Epidermal melanocyte (primary cell): ENCODE data around the gene L3MBTL4.
"Not testable (repeated sequence)": the region's sequence is repeated elsewhere in the genome, so short reads cannot be mapped to it uniquely, and the experiment has no call there.

Experiments
- DNase-seq: peaks from one replicate; pipeline ENCODE4 v3.0.0; 2011; ENCODE audit warnings: low spot score; ENCODE audit not compliant: insufficient read length

Gene L3MBTL4

DNA sequence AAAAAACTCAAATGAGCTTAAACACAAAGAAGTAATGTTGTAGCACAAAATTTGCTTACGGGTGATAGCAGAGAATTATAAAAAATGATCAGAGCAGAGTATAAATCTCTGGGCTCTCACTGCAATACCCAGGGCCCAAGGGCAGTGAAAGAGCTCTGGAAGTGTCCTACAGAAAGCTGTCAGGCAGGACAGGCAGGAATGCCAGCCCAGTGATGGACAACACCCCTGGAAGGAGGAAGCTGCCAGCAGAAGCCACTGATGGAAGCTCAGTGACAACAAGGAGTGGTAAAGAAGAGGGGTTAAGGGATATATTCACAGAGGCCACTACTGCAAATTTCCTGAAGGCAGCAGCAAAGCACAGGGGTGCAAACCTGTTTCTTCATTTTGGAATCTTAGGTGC, 214.9 kb downstream of the L3MBTL4 start:
- no peak for DNase-seq

DNA sequence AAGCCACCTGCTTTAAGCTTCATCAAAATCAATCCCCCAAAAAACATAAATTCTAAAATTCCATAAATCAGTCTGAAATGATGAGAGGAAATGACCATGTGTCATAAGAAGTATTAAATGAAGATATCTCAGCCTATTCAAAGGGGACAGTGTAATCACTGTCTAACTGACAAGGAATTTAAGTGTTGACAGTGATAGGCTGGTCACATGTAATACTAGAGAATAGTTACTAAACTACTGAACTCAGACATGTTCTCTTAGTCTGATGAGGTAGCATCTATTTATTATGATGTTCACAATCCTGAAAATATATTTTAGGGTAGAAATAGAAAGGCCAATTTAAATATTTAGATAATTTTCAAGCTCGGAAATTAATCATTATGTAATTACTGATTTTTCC, 216.1 kb downstream of the L3MBTL4 start:
- DNase-seq, result no peak

DNA sequence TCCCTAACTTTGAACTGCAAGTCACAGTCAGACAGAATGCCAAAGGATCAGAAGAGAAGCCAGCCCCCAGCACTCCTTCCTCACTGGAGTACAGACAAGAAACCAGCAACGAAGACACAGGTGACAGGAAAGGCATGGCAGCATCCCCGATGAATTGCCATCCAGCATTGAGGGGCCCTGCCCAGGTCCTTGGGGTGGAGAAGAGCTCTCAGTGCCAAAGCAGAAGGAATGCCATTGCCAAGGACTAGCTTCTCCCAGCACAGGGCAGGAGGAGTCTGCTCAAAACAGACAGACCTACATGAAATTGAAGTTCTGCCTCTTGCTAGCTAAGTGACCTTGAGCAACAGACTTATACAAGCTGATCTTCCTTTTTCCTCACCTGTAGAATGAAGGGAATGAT, 220.1 kb downstream of the L3MBTL4 start:
- DNase-seq, result no peak

DNA sequence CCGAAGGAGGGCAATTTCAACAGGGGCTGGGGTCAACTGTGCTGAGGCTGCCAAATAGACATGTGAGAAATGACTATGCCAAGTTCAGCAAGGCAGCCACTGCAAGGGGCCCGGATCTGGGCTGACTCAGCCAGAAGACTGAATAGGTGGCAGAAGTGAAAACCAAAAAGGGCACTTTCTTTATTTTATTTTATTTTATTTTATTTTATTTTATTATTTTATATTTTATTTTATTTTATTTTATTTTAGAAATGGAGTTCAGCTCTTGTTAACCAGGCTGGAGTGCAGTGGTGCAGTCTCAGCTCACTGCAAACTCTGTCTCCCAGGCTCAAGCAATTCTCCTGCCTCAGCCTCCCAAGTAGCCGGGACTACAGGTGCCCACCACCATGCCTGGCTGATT, 228.9 kb downstream of the L3MBTL4 start:
- DNase-seq, result not testable (repeated sequence)

- no peak for DNase-seq
These were observed 239.5 kb downstream of the L3MBTL4 start for GRCh38 chr18:6174983-6175745.

- no peak for DNase-seq
These were observed 244.1 kb downstream of the L3MBTL4 start for GRCh38 chr18:6170604-6171003.

GRCh38 chr18:6161549-6161948, 253.2 kb downstream of the L3MBTL4 start:
- no peak for DNase-seq

DNA sequence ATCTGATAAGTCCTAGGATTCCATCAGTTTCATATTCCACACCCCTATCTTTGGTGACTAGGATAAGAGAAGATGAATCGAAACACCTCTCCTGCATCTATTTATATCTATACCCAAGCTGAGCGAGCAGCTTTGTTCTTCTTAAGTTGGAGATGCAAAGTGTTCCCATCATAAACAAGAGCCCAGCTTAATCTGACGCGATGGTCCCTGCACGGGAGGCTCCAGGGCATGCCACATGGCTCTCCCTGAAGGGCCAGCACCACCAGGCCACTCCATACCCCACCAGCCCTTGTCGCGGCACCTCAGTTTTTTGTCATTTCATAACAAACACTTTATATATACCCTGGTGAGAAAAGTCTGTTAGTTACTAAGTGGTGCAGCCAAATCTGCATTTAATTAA, 255.3 kb downstream of the L3MBTL4 start:
- DNase-seq, result no peak

DNA sequence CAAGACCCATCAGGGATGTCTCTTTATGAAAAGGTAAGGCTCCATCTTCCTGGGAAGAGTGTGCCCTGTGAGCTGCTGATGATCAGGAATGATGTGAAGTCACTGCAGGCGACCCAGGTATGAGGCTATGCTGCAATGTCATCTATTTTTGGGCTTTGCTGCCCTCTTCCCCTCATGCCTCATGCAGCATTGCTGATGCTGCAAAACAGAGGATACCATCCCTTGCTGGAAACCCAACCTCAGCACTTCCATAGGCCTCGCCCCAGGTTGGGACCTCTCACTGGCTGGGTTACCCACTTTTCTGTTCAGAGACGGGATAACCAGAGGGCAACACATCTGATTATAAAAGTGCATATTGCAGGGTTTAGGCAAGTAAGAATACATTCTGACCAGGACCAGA, 255.8 kb downstream of the L3MBTL4 start:
- no peak for DNase-seq

DNA sequence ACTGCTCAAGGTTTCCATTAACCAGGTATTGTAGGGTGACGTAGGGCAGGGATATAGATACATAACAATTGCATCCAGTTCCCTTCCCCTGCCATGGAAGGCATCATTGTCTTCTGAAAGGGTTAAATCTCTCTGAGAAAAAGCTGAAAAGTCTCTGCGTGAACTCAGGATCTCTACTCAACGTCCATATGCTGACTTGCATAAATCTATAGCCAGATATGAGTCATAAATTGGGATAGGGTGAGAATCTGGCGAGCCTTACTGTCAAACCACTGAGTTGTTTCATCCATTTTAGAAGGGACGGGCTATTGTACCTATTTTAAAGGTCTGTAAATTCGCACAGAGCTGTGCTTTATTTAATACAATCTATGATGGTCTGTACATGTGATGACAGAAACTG, 258.3 kb downstream of the L3MBTL4 start:
- no peak for DNase-seq

- no peak for DNase-seq
These were observed 259.0 kb downstream of the L3MBTL4 start for GRCh38 chr18:6155707-6156106.

DNA sequence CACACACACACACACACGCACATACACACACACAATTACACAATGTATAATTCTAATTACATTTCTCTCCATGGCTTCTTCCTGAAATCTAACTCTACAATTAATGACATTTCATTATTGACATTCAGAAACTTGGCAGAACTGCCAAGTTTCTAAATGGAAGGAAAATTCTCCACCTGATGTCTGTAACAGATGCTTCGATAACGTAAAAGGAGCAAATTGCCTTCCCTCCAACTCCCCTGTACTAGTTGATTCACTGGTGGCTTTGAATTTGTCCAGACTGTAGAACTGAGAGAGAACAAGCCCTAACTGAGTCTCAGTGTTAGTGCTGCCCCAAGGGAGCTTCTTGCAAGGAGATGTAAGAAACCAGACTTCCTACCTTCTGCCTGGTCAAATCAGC, 264.3 kb downstream of the L3MBTL4 start:
- DNase-seq, result no peak

DNA sequence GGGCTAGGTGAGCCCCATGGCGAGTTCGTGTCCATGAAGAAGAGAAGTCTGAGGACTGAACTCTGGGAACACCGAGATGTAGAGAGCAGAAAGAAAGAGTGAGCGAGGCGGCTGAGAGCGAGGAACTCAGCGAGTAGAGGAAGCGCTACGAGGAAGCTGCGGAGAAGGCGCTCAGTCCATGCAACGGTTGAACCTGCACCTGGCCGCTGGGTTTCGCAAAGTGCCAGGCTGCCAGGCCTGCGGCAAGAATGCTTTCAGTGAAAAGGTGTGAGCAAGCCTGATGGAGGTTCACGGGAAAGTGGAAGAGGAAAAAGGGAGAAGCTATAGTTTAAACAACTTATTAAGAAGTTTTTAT, 268.4 kb downstream of the L3MBTL4 start:
- DNase-seq, result no peak

GRCh38 chr18:6145645-6146306, 268.9 kb downstream of the L3MBTL4 start:
- no peak for DNase-seq

DNA sequence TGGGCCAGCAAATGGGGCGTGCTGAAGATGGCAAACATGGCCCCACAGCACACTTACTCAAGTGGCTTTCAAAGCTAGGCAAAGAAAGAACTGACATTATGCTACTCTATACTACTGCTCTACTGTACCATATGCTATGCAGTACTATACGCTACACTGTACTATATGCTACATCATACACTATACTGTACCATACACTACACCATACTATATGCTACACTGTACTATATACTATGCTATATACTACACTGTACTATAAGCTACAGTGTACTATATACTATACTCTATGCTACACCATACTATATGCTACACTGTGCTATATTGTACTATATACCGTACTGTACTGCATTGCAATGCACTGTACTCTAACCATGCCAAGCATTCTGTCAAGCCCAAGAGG, 275.7 kb downstream of the L3MBTL4 start:
- no peak for DNase-seq

- DNase-seq, result not testable (repeated sequence)
These were observed 278.8 kb downstream of the L3MBTL4 start for GRCh38 chr18:6135901-6136300.

GRCh38 chr18:6135029-6135428, 279.7 kb downstream of the L3MBTL4 start:
- DNase-seq, result not testable (repeated sequence)

DNA sequence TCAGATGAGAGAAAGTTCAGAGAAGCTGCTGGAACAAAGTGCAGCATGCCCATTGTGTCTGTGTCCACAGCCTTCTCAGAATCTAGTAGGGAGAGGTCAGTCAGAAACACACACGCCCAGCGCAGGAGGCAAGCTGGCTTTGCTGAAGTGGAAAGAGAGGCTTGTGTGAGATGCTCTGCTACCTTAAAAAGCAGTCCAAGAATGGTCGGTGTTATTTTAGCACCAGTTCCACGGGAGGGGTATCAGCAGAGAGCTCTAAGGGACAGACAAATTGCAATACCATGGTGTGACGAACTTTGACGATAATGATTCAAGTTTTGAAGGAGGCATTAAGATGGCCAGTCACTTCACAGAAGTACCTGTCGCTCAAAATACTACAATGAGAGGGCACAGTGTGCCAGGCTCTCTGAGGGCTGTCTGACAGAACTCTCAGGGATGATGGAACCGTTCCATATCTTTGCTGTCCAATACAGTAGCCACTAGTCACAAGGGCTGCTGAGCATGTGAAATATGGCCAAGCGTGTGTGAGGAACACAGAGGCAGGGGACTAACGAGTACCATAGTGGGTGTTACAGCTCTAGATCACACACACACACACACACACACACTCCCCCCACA, 281.9 kb downstream of the L3MBTL4 start:
- DNase-seq, result no peak

DNA sequence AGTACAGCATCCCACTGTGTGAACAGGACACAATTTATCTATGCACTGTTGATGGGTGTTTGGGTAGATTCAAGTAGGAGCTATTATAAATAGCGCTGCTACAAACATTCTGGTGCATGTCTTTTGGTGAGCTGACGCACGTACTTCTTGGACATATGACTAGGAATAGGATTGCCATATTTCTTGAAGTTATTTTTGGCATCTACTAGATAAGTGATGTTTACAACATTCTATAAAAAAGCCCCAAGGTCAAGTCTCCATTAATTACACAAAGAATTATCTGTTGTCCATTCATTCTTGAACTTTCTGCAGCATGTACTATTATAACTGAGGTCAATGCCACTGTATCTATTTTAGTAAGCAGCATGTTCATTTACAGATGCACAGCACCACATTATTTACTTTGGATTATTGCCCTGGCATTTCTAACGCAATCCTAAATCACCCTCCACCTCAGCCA, 293.9 kb downstream of the L3MBTL4 start:
- DNase-seq, result peak; percentile 54

DNA sequence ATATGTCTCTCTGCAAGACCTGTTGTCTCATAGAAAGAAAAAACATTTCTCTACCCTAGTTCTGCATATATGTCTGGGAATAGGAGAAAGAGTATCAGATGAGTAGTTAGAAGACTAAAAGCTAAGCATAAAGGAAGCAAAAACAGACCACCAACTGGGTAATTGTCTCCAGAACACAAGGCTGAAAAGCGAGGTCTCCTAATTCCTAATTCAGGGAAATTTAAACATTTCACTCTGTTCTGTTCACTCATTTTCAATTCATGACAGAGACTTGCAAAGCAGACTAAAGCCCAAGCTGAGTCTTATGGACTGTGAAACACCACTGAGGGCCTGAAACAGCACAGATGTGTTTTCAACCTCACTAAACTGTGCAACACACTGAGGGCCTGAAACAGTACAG, 294.9 kb downstream of the L3MBTL4 start:
- DNase-seq, result no peak

DNA sequence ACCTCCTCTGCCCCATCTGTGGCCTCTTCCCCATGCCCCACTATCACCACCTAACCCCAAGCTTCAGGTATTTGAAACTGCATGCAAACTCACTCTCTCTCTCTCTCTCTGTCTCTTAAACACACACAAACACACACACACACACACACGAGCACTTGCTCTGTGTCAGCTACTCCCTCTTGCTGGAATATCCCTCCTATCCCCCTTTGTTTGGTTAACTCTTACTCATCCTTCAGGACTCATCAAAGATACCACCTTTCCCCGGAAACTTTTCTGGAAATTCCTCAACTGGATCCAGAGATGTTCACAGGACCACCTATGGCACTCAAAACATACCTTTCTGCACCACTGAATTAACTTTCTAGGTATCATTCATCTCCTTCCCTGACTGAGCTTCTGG, 296.6 kb downstream of the L3MBTL4 start:
- DNase-seq, result no peak

DNA sequence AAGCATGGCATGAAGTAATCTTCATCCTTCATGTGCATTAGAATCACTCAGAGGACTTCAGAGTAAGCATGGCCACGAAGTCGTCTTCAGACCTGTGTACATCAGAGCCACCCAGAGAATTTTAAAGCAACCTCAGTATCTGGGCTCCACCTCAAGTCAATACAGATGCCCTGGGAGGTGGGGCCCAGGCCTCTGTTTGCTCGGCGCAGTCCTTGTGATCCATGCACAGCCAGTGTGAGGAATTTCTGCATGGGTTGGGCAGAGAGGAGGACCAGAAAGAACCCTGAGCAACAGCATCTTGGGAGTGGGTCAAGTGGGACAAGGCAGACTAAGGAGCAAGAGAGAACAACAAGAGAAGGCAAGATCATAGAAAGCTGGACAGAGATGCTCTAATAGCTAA, 299.0 kb downstream of the L3MBTL4 start:
- DNase-seq, result no peak

GRCh38 chr18:6113650-6114049, 301.1 kb downstream of the L3MBTL4 start:
- DNase-seq, result no peak
